Measurements from ENCODE around the gene CCDC50. TPM values are rescaled to one million over a fixed set of nuclear protein-coding genes. Genes with fewer than 3 reads are reported as not detected.

Gene CCDC50
- total RNA-seq, 5 donors from 2014 or later (not counting 1 experiment from before 2014, with no cell fraction given), result 4.0 to 9.7 (median 9.7) TPM

GRCh38 chr3:191369616-191370010 is 40.4 kb downstream of the CCDC50 start:
- H3K36me3 ChIP-seq (ENCODE audit: control insufficient read depth in 2 of 2, extremely low read depth in 1 of 2, insufficient read depth in 1 of 2, low read length in 1 of 2), result no peaks in the 10 kb centered on the region
- no peak overlapping the region for H3K27ac Mint-ChIP-seq
- no peak overlapping the region for H3K27ac ChIP-seq (ENCODE audit: low read length)
- no peak for DNase-seq
- no peaks in the 10 kb centered on the region for H3K27me3 Mint-ChIP-seq
- H3K4me1 Mint-ChIP-seq, result peaks cover 0 to 3% (median 0%) of the 10 kb centered on the region in 3 donors
- POLR2A ChIA-PET, result no interaction called here
- H3K4me3 ChIP-seq (ENCODE audit: control insufficient read depth in 1 of 2, extremely low read depth in 1 of 2, low read length in 1 of 2), result no peak overlapping the region
- no peaks in the 10 kb centered on the region for H3K9me3 Mint-ChIP-seq
- no peaks in the 10 kb centered on the region for H3K27me3 ChIP-seq (replicated peaks in 1 of 2; ENCODE audit: control insufficient read depth in 2 of 2, extremely low read depth in 1 of 2, insufficient read depth in 2 of 2, low read length in 1 of 2)
- no peaks in the 10 kb centered on the region for H3K9me3 ChIP-seq
- H3K4me1 ChIP-seq (ENCODE audit: control insufficient read depth in 1 of 2, extremely low read depth in 1 of 2, insufficient read depth in 2 of 2, low read length in 2 of 2), result no peaks in the 10 kb centered on the region
- ATAC-seq (replicated peaks in 1 of 4), result no peak
- CTCF ChIA-PET, result no interaction called here
- H3K36me3 Mint-ChIP-seq, result no peaks in the 10 kb centered on the region
- no CpG with 5 or more reads among the region's 2 CpGs for WGBS (ENCODE audit: insufficient coverage)
- no peak overlapping the region for H3K4me3 Mint-ChIP-seq

GRCh38 chr3:191372122-191372521 is 42.9 kb downstream of the CCDC50 start:
- H3K9me3 Mint-ChIP-seq, result no peaks in the 10 kb centered on the region
- Histone ChIP-seq H3K27ac (ENCODE audit: low read length) (no peak overlapping the region), H3K9me3 (no peaks in the 10 kb centered on the region), H3K4me1 (ENCODE audit: control insufficient read depth in 1 of 2, extremely low read depth in 1 of 2, insufficient read depth in 2 of 2, low read length in 2 of 2) (no peaks in the 10 kb centered on the region), H3K36me3 (ENCODE audit: control insufficient read depth in 2 of 2, extremely low read depth in 1 of 2, insufficient read depth in 1 of 2, low read length in 1 of 2) (no peaks in the 10 kb centered on the region), H3K27me3 (replicated peaks in 1 of 2; ENCODE audit: control insufficient read depth in 2 of 2, extremely low read depth in 1 of 2, insufficient read depth in 2 of 2, low read length in 1 of 2) (no peaks in the 10 kb centered on the region), H3K4me3 (ENCODE audit: control insufficient read depth in 1 of 2, extremely low read depth in 1 of 2, low read length in 1 of 2) (no peak overlapping the region)
- ChIA-PET POLR2A (no interaction called here), CTCF (no interaction called here)
- no peaks in the 10 kb centered on the region for H3K36me3 Mint-ChIP-seq
- peaks cover 0 to 3% (median 0%) of the 10 kb centered on the region in 3 donors for H3K4me1 Mint-ChIP-seq
- DNase-seq (no peak), ATAC-seq (replicated peaks in 1 of 4) (no peak)
- 83% methylated on average over 1 of the region's 2 CpGs for WGBS (ENCODE audit: insufficient coverage)
- H3K27me3 Mint-ChIP-seq, result no peaks in the 10 kb centered on the region
- H3K27ac Mint-ChIP-seq, result no peak overlapping the region
- no peak overlapping the region for H3K4me3 Mint-ChIP-seq

DNA sequence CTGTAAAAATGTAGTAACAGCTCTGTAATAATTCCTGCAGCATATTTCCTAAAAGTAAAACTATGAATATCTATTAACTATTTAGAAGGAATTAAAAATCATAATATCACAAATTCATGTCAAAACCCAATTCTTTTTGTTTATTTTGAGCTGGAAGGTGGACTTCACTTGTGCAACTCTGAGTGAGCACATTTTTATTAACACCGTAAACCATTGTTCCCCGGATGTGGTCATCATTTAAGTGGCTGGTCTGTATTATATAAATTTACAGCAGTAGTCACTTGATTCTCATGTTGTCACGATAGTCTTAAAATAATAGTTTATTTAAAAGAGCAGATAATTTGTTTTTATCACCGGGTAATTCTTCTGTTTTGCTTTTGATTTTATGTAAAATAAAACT is 44.1 kb downstream of the CCDC50 start:
- POLR2A ChIA-PET, result no interaction called here
- Mint-ChIP-seq H3K4me1 (peaks cover 0 to 3% (median 0%) of the 10 kb centered on the region in 3 donors), H3K36me3 (no peaks in the 10 kb centered on the region), H3K27ac (no peak overlapping the region), H3K9me3 (no peaks in the 10 kb centered on the region), H3K4me3 (no peak overlapping the region), H3K27me3 (no peaks in the 10 kb centered on the region)
- Histone ChIP-seq H3K4me1 (ENCODE audit: control insufficient read depth in 1 of 2, extremely low read depth in 1 of 2, insufficient read depth in 2 of 2, low read length in 2 of 2) (no peaks in the 10 kb centered on the region), H3K27ac (ENCODE audit: low read length) (no peak overlapping the region), H3K9me3 (no peaks in the 10 kb centered on the region), H3K36me3 (ENCODE audit: control insufficient read depth in 2 of 2, extremely low read depth in 1 of 2, insufficient read depth in 1 of 2, low read length in 1 of 2) (no peaks in the 10 kb centered on the region), H3K4me3 (ENCODE audit: control insufficient read depth in 1 of 2, extremely low read depth in 1 of 2, low read length in 1 of 2) (no peak overlapping the region), H3K27me3 (replicated peaks in 1 of 2; ENCODE audit: control insufficient read depth in 2 of 2, extremely low read depth in 1 of 2, insufficient read depth in 2 of 2, low read length in 1 of 2) (no peaks in the 10 kb centered on the region)
- no CpG with 5 or more reads among the region's 4 CpGs for whole genome bisulfite sequencing (ENCODE audit: insufficient coverage)
- DNase-seq (no peak), ATAC-seq (replicated peaks in 1 of 4) (no peak)
- CTCF ChIA-PET, result no interaction called here

GRCh38 chr3:191376516-191377141 is 47.4 kb downstream of the CCDC50 start:
- 71% methylated on average over 5 of the region's 7 CpGs for WGBS (ENCODE audit: insufficient coverage)
- ChIA-PET POLR2A (no interaction called here), CTCF (no interaction called here)
- Mint-ChIP-seq H3K4me1 (peaks cover 0 to 5% (median 3%) of the 10 kb centered on the region in 3 donors), H3K36me3 (peaks cover 3% of the 10 kb centered on the region), H3K27ac (no peak overlapping the region), H3K9me3 (no peaks in the 10 kb centered on the region), H3K27me3 (no peaks in the 10 kb centered on the region), H3K4me3 (no peak overlapping the region)
- H3K27me3 ChIP-seq (replicated peaks in 1 of 2; ENCODE audit: control insufficient read depth in 2 of 2, extremely low read depth in 1 of 2, insufficient read depth in 2 of 2, low read length in 1 of 2), result no peaks in the 10 kb centered on the region
- no peaks in the 10 kb centered on the region for H3K36me3 ChIP-seq (ENCODE audit: control insufficient read depth in 2 of 2, extremely low read depth in 1 of 2, insufficient read depth in 1 of 2, low read length in 1 of 2)
- no peaks in the 10 kb centered on the region for H3K9me3 ChIP-seq
- no peak for DNase-seq
- H3K4me3 ChIP-seq (ENCODE audit: control insufficient read depth in 1 of 2, extremely low read depth in 1 of 2, low read length in 1 of 2), result no peak overlapping the region
- ATAC-seq (replicated peaks in 1 of 4), result no peak
- peaks cover 0 to 14% of the 10 kb centered on the region in 2 experiments for H3K4me1 ChIP-seq (ENCODE audit: control insufficient read depth in 1 of 2, extremely low read depth in 1 of 2, insufficient read depth in 2 of 2, low read length in 2 of 2)
- H3K27ac ChIP-seq (ENCODE audit: low read length), result no peak overlapping the region

GRCh38 chr3:191378142-191378812 is 49.1 kb downstream of the CCDC50 start:
- no peak overlapping the region for H3K27ac Mint-ChIP-seq
- no peaks in the 10 kb centered on the region for H3K27me3 Mint-ChIP-seq
- Histone ChIP-seq H3K27me3 (replicated peaks in 1 of 2; ENCODE audit: control insufficient read depth in 2 of 2, extremely low read depth in 1 of 2, insufficient read depth in 2 of 2, low read length in 1 of 2) (no peaks in the 10 kb centered on the region), H3K9me3 (no peaks in the 10 kb centered on the region), H3K36me3 (ENCODE audit: control insufficient read depth in 2 of 2, extremely low read depth in 1 of 2, insufficient read depth in 1 of 2, low read length in 1 of 2) (no peaks in the 10 kb centered on the region), H3K4me1 (ENCODE audit: control insufficient read depth in 1 of 2, extremely low read depth in 1 of 2, insufficient read depth in 2 of 2, low read length in 2 of 2) (peaks cover 0 to 14% of the 10 kb centered on the region in 2 experiments), H3K4me3 (ENCODE audit: control insufficient read depth in 1 of 2, extremely low read depth in 1 of 2, low read length in 1 of 2) (no peak overlapping the region), H3K27ac (ENCODE audit: low read length) (no peak overlapping the region)
- DNase-seq (no peak), ATAC-seq (replicated peaks in 1 of 4) (no peak)
- CTCF ChIA-PET, result no interaction called here
- no peak overlapping the region for H3K4me3 Mint-ChIP-seq
- H3K36me3 Mint-ChIP-seq, result peaks cover 8% of the 10 kb centered on the region
- POLR2A ChIA-PET, result no interaction called here
- no peaks in the 10 kb centered on the region for H3K9me3 Mint-ChIP-seq
- peaks cover 0 to 5% (median 0%) of the 10 kb centered on the region in 3 donors for H3K4me1 Mint-ChIP-seq

GRCh38 chr3:191379446-191379845 is 50.3 kb downstream of the CCDC50 start:
- H3K27ac Mint-ChIP-seq, result no peak overlapping the region
- H3K4me3 Mint-ChIP-seq, result no peak overlapping the region
- no peaks in the 10 kb centered on the region for H3K27me3 Mint-ChIP-seq
- peaks cover 0 to 5% (median 0%) of the 10 kb centered on the region in 3 donors for H3K4me1 Mint-ChIP-seq
- Histone ChIP-seq H3K4me3 (ENCODE audit: control insufficient read depth in 1 of 2, extremely low read depth in 1 of 2, low read length in 1 of 2) (no peak overlapping the region), H3K4me1 (ENCODE audit: control insufficient read depth in 1 of 2, extremely low read depth in 1 of 2, insufficient read depth in 2 of 2, low read length in 2 of 2) (peaks cover 0 to 14% of the 10 kb centered on the region in 2 experiments), H3K36me3 (ENCODE audit: control insufficient read depth in 2 of 2, extremely low read depth in 1 of 2, insufficient read depth in 1 of 2, low read length in 1 of 2) (no peaks in the 10 kb centered on the region), H3K9me3 (no peaks in the 10 kb centered on the region), H3K27ac (ENCODE audit: low read length) (no peak overlapping the region), H3K27me3 (replicated peaks in 1 of 2; ENCODE audit: control insufficient read depth in 2 of 2, extremely low read depth in 1 of 2, insufficient read depth in 2 of 2, low read length in 1 of 2) (no peaks in the 10 kb centered on the region)
- ATAC-seq (replicated peaks in 1 of 4) (no peak), DNase-seq (peak in 4 of 35 experiments; percentile 0 to 28 (median 2))
- ChIA-PET POLR2A (no interaction called here), CTCF (interaction anchor here in 1 of 2 donors (0.9 kb wide), 1 partner anchor 135 kb away, joined by 3 read pairs; no protein-coding TSS in a partner anchor)
- H3K9me3 Mint-ChIP-seq, result no peaks in the 10 kb centered on the region
- H3K36me3 Mint-ChIP-seq, result peaks cover 8% of the 10 kb centered on the region
- no CpG with 5 or more reads among the region's 2 CpGs for WGBS (ENCODE audit: insufficient coverage)

All from T-cell (primary cell).